Pancreas (tissue), 10 donors: ENCODE measurements around the gene ZNF691. TPM values are rescaled to one million over a fixed set of nuclear protein-coding genes. Genes with fewer than 3 reads are reported as not detected.
"Not testable (repeated sequence)": the region's sequence is repeated elsewhere in the genome, so short reads cannot be mapped to it uniquely, and the experiment has no call there.

ENCODE experiments used
- ATAC-seq, 4 donors: fragments of 200-7000 bp; cut with Tn5 transposase; one replicate each; pipeline versions ENCODE4 v1.8.0 to v1.9.1; 2020; ENCODE audit warnings: mild to moderate bottlenecking in 4 of 4, moderate library complexity in 4 of 4
- DNase-seq, 6 donors: peaks; one replicate each; pipeline ENCODE4 v3.0.0-alpha.2; 2020
- FAIRE-seq: peaks from 2 replicates; lab custom pipeline; 2012; peaks lifted over from hg19 to GRCh38; lab: Jason Lieb, UNC
- H3K27ac ChIP-seq, 4 donors: fragments of 200-600 bp; sonication (generic); 1 replicate in 3 of 4; 2 replicates in 1 of 4; pipeline versions ENCODE4 v1.5.0 to v1.8.0; 2020
- H3K27me3 ChIP-seq, 4 donors: fragments of 200-600 bp; one replicate each; pipeline ENCODE4 v1.8.0; 2021
- H3K36me3 ChIP-seq, 3 donors: fragments of 200-600 bp; sonication (generic) in 1 of 3; one replicate each; pipeline versions ENCODE4 v1.5.0 to v1.8.0; 2020 to 2021
- H3K4me1 ChIP-seq, 3 donors: fragments of 200-600 bp; one replicate each; pipeline ENCODE4 v1.8.0; 2021
- H3K4me3 ChIP-seq, 4 donors: fragments of 200-600 bp; sonication (generic) in 2 of 4; one replicate each; pipeline versions ENCODE4 v1.5.0 to v1.8.0; 2020 to 2021
- H3K9me3 ChIP-seq, 4 donors: fragments of 200-600 bp; one replicate each; pipeline ENCODE4 v1.8.0; 2021
- CTCF ChIP-seq, 4 donors: fragments of 200-600 bp; sonication (generic) in 3 of 4; IDR thresholded peaks; one replicate each; pipeline versions ENCODE4 v1.5.0 to v1.8.0; 2021; ENCODE audit warnings: antibody characterized with exemption in 4 of 4
- WGBS, 2 donors: extraction: QIAGEN DNeasy Blood & Tissue Kit; methylation state at CpG; one replicate each; pipeline ENCODE4 v1.1.7; 2013; 5-methylcytosine and 5-hydroxymethylcytosine counted together
- intact Hi-C, 3 donors: fragments of 100-400 bp; cut with DNase I; formaldehyde crosslinking; loops; one replicate each; pipeline versions ENCODE4 v1.11.1 to v1.14.2; 2022
- polyA plus RNA-seq, 2 donors: library from polyadenylated mRNA; stranded (reverse); fragments of 200-250 nt; gene quantifications; one replicate each; pipeline ENCODE4 v1.2.3, GENCODE V29; 2013
- total RNA-seq, 6 donors: library from RNA; stranded (reverse); fragmentation: NEBNext Ultra II Directional in 4 of 6; extraction: Animal tissue kit (Norgen Biotek cat#: 25700) in 4 of 6; gene quantifications; one replicate each; pipeline versions ENCODE4 v1.2.1 to v1.2.4, GENCODE V29; 2021 to 2023
- donor health status: healthy with polysubstance abuse.
- donor health status: DM: no; HTN: no; CAD: no; lungs with moderate emphysema.
- donor health status: DM: no; HTN: no; CAD: no.
- donor health status: control.
- donor health status: control.
- donor health status: Bipolar disorder and iron deficiency.
- donor health status: DM: yes; HTN: yes; CAD: no.
- donor health status: DM: no; HTN: no; CAD: no.
- donor health status: DM: no; HTN: no; CAD: no.
- donor health status: DM: yes; HTN: yes; CAD: no.

The ZNF691 gene
- total and polyA plus RNA-seq, 8 donors, result 2.9 to 11.0 (median 4.6) TPM

GRCh38 chr1:42851960-42852607, 5.7 kb downstream of the ZNF691 start:
- Histone ChIP-seq H3K4me3 (no peak overlapping the region), H3K4me1 (peaks cover 0 to 10% (median 8%) of the 10 kb centered on the region in 3 donors), H3K9me3 (no peaks in the 10 kb centered on the region), H3K36me3 (peaks cover 0 to 6% (median 0%) of the 10 kb centered on the region in 3 donors), H3K27me3 (no peaks in the 10 kb centered on the region), H3K27ac (no peak overlapping the region)
- ATAC-seq, result no peak
- WGBS, 2 donors, result 90 to 95% methylated on average over 2 of the region's 2 CpGs
- no peak for FAIRE-seq
- TF ChIP-seq CTCF (IDR thresholded peaks at IDR 0.05), result no peak
- intact Hi-C loops, result no loop called here
- no peak for DNase-seq

- H3K27ac ChIP-seq, result no peak overlapping the region
- intact Hi-C loops, result no loop called here
- FAIRE-seq (no peak), ATAC-seq (no peak), DNase-seq (no peak)
- H3K36me3 ChIP-seq, result peaks cover 0 to 6% (median 0%) of the 10 kb centered on the region in 3 donors
- H3K4me1 ChIP-seq, result peaks cover 0 to 4% (median 3%) of the 10 kb centered on the region in 3 donors
- WGBS, 2 donors, result 46 to 48% methylated on average over 2 of the region's 2 CpGs
- no peaks in the 10 kb centered on the region for H3K27me3 ChIP-seq
- no peak for TF ChIP-seq CTCF (IDR thresholded peaks at IDR 0.05)
- H3K9me3 ChIP-seq, result no peaks in the 10 kb centered on the region
- no peak overlapping the region for H3K4me3 ChIP-seq
These were observed 6.2 kb downstream of the ZNF691 start for GRCh38 chr1:42852608-42852980.

- peak in 1 of 4 donors; percentile 32 for ATAC-seq
- H3K27ac ChIP-seq, result no peak overlapping the region
- DNase-seq, result no peak
- no peaks in the 10 kb centered on the region for H3K4me1 ChIP-seq
- H3K4me3 ChIP-seq, result no peak overlapping the region
- H3K9me3 ChIP-seq, result no peaks in the 10 kb centered on the region
- H3K36me3 ChIP-seq, result peaks cover 0 to 6% (median 0%) of the 10 kb centered on the region in 3 donors
- intact Hi-C loops, result no loop called here
- no peaks in the 10 kb centered on the region for H3K27me3 ChIP-seq
- FAIRE-seq, result no peak
- no peak for TF ChIP-seq CTCF (IDR thresholded peaks at IDR 0.05)
- 55 to 58% methylated on average over 6 of the region's 6 CpGs for WGBS, 2 donors
These were observed 6.9 kb downstream of the ZNF691 start for GRCh38 chr1:42853116-42853884.

- H3K9me3 ChIP-seq, intact Hi-C loops, H3K27me3 ChIP-seq, DNase-seq, FAIRE-seq, H3K4me3 ChIP-seq, H3K36me3 ChIP-seq, ATAC-seq, H3K4me1 ChIP-seq, H3K27ac ChIP-seq: not testable (repeated sequence)
- 84 to 85% methylated on average over 3 of the region's 3 CpGs for WGBS, 2 donors
These were observed 10.1 kb downstream of the ZNF691 start for GRCh38 chr1:42856554-42856953.

GRCh38 chr1:42859366-42859765, 13.0 kb downstream of the ZNF691 start:
- intact Hi-C loops, H3K4me1 ChIP-seq, DNase-seq, H3K9me3 ChIP-seq, H3K4me3 ChIP-seq, H3K27ac ChIP-seq, H3K27me3 ChIP-seq, H3K36me3 ChIP-seq, ATAC-seq, FAIRE-seq: not testable (repeated sequence)
- 69 to 77% methylated on average over 5 of the region's 5 CpGs for WGBS, 2 donors
